Activated CD4-positive, CD25-positive, alpha-beta regulatory T cell (primary cell): ENCODE measurements around the gene IFIT1.
"Not testable (repeated sequence)": the region's sequence is repeated elsewhere in the genome, so short reads cannot be mapped to it uniquely, and the experiment has no call there.

Experiments used
- DNase-seq, 4 experiments: peaks; one replicate each; lab custom pipeline; 2025; lab: John Stamatoyannopoulos, UW

The IFIT1 gene

DNA sequence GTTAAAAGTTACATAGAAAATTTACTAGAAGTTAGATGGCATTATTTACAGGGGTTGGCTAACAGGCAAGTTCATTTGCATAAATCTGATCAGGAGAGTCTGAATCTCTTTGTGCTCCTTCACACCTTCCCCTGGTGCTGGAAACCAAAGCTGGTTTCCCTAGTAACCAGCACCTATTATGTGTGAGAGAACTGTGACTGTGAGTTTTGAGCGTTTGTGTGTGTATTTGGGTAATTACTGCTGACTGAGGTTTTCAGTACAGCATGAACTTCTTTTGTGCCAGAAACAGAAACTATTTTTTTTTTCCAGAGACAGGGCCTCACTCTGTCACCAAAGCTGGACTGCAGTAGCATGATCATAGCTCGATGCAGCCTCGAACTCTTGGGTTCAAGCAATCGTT lies 24.9 kb upstream of the IFIT1 start:
- no peak for DNase-seq

- no peak for DNase-seq
These were observed 24.3 kb upstream of the IFIT1 start for GRCh38 chr10:89368129-89368528.

DNA sequence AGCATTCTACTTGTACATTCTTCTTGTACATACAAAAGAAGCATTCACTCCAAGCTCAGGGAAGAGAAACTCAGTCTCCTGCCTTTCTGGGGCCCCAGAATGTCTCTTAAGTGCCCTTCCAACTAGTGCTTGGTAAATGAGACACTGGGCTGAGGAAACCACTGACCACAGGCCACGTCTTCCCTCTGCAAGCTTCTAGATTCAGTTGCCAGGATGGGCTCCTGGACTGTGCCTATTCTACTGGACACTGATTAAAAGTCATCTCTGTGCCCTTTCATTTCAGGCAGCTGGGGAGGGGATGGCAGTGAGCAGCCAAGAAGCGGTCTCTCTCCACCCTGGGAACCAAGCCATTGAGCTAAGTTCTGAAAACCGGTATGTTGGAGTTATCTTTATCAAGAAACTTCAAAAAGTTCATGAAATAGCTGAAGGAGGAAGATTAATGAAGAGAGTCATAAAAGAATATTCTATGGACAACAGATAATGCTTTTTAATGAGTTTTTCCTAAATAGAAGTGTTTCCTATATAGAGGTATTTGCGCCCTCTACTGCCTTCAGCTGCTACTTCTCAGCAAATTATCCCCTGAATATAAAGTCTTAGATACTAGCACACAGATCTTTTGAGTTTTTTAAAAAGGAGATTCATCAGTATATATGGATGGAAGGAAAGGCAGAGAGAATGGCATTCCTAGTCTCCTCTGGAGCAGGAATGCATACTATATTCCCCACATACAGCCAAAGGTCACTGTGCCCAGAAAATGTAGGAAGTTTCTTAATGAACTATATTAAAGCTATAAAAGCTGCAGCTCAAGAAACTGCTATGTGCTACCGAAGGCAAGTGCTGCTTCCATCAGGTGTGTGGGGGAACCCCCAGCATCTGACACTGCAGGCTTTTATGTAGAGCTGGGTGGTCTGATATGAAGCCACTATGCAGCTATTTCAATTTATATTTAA lies 23.0 kb upstream of the IFIT1 start:
- no peak for DNase-seq

DNA sequence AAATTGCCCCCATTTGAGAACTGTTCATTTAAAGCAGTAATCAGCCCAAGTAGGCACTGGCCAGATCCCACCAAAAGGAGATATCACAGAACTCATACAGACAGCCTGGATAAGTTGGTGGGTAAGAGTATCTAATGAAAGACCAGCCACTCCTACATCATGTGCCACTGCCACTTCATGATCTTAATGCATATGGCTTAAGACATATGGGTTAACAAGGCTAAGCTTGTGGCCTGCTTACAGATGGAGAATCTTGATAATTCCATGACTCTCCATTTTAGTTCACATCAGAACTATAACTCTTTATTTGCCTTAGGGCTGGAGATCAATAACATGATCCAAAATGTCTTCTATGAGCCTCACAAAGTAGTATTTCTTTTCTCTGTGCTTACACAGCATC lies 21.3 kb upstream of the IFIT1 start:
- no peak for DNase-seq

- DNase-seq = no peak
These were observed 20.4 kb upstream of the IFIT1 start for GRCh38 chr10:89371987-89372386.

DNA sequence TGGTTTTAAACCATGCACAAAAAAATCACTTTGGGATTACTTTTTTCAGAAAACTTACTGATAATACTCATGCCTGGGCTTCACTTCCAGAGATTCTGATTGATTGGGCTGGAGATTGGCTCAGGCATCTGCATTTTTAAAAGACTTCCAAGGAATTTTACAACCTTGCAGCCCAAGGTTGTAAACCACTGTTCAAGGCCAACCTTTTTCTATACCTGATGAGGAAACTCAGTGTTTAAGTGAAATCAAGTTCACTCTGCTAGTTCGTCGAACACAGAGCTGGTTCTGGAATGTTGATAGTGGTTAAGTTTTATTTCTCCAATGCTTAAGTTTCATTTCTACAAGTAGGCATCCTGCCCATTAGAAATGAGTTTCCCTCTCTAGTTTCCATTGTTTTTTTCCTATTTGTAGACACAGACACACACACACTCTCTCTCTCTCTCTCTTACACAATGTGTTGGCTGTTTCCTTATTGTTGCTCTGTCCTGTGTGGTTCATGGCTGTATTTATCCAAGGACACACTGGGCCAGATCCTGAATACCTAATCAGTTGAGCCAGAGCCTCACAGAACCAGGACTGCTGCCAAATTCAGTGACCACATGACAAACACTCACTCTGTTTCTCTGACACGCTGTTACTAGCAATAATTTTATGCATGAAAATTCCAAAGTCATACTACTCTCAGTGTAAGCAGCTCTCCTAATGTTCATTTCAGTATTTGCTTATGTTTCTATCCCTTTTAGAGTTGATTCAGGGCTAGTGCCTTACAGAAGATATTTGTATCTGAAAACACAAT lies 18.3 kb upstream of the IFIT1 start:
- no peak for DNase-seq

DNA sequence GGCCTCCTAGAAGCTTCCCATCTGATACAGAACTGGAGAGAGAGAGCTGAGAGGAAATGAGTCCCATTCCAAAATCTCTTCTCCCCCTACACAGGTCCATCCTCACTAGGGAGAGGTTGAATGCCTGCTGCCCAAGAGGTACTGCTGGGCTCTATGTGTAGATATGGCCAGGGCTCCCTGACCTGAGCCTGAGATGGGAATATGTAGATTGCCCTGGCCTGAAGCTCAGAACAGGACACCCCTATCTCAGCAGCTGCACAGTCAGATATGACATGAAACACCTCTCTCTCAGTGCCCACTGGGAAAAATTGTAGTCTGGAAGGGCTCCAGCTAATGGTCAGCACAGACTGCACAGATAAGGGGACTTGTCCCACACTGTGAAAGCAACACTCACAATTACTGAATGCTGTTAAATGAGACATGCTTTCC lies 17.7 kb upstream of the IFIT1 start:
- DNase-seq = no peak

- DNase-seq = no peak
These were observed 14.5 kb upstream of the IFIT1 start, which contains the start of gene IFIT1B for GRCh38 chr10:89377705-89378637. TSS of gene IFIT1B (plus strand) at chr10:89378056. CDS start at chr10:89378136, 80 bp downstream.

DNA sequence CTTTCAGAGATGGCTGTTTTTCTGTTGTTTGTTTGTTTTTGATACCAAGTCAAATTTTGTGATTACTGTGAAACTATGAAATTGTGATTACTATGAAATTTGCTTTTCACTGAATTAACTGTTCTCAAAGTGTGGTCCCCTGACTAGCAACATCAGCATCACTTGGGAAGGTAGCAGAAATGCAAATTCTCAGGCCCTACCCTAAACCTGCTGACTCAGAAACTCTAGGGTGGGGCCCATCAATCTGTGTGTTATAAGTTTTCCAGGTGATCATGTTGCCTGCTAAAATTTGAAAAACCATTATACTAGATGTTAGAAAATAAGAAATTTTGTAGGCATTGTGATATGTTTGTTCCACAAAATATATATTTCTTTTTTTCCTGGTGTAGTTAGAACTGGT lies 13.3 kb upstream of the IFIT1 start:
- no peak for DNase-seq

GRCh38 chr10:89382757-89383156 lies 9.7 kb upstream of the IFIT1 start:
- DNase-seq = no peak

DNA sequence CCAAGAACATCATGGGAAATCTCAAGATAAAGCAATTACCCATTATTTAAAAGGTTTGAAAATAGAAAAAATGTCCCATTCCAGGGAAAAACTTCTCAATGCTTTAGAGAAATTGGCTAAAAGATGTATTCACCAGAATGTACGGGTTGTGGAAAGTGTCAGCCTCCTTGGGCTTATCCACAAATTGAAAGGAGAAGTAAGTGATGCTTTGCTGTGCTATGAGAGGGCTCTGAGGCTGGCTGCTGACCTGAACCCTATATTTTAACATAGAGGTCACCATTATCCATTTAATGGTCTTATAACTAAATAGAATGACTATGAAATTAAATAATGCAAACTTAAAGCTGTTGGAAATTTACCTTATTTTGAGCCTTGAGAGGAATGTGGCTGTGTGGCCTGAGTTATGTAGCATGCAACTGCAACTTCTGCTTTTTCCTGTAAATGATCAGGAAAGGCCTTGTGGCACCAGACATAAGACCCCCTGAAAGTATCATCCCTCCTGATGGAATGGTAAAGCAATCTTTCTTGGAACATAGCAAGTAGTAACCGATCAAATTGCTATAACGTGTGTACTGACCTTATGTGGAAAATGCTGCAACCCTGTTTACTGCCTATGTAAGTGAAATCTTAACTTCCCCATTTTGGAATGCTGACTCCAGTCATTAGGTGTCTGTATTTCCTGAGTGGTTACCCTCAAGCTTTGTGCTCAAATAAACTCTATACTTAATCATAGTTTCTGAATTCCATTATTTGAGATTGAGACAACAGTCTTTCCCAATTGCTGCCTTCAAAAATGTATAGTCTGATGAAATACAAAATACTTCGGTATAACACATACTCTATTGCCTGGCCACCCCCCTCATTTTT lies 7.7 kb upstream of the IFIT1 start:
- no peak for DNase-seq

- no peak for DNase-seq
These were observed 3.6 kb upstream of the IFIT1 start for GRCh38 chr10:89388806-89389205.

- no peak for DNase-seq
These were observed 3.2 kb upstream of the IFIT1 start for GRCh38 chr10:89389254-89389653.

GRCh38 chr10:89390476-89391225 lies 1.8 kb upstream of the IFIT1 start:
- no peak for DNase-seq

DNA sequence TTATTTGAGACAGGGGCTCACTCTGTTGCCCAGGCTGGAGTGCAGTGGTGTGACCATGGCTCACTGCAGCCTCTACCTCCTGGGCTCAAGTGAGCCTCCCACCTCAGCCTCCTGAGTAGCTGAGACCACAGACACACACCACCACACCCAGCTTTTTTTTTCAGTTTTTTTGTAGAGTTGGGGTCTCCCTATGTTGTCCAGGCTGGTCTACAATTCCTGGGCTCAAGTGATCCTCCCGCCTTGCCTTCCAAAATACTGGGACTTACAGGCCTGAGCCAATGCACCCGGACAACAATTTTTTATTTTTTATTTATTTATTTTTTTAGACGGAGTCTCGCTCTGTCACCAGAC lies 1.2 kb upstream of the IFIT1 start:
- DNase-seq = not testable (repeated sequence)

DNA sequence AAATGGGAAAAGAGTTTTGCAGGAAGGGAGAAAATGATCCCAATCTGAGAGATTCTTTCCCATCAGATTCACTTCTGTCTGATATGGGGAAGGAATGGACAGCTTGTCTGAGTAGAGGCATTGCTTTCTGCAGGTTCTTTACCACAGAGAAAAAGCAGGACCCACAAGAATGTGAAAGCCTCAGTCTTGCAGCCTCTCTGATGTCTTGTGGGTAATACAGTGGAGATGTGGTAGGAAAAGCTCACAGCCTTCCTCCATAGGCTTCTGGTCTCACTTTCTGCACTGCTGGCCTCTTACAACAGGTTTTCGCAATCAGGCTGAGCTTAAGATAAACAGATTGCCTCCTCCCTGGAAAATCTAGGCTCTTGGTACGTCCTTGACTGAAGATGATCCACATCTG lies 551 bp downstream of the IFIT1 start:
- DNase-seq = no peak

- no peak for DNase-seq
These were observed 1.5 kb downstream of the IFIT1 start for GRCh38 chr10:89393898-89394297.

- DNase-seq = no peak
These were observed 2.7 kb downstream of the IFIT1 start for GRCh38 chr10:89395141-89395540.

DNA sequence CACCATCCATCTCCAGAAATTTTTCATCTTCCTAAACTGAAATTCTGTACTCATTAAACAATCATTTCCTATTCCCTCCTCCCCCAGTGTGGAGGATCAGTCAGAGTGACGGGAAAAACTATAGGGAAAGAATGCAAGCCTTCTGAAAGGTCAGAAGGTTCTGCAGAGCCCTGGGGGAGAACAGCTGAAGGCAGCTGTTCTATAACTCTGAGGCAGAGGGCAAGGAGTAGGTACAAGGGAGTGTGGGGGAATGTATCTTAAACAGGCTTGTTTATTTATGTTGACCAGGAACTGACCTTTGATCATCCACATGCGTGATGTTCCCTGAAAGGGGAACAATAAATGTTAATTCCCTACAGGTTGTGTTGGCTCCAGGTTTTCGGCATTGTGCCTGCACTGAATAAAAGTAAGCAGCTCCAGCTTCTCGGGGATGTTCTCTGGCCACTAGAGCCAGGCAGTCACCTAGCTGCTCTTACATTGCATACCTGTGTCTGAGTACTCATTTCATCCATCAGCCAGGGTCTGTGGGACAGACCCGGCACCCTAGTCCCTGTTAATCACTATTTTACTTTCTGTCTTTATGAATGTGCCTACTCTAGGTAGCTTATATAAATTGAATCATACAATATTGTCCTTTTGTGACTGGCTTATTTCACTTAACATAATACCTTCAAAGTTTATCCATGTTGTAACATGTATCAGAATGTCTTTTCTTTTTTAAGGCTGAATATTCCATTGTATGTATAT lies 5.8 kb downstream of the IFIT1 start:
- DNase-seq = no peak

DNA sequence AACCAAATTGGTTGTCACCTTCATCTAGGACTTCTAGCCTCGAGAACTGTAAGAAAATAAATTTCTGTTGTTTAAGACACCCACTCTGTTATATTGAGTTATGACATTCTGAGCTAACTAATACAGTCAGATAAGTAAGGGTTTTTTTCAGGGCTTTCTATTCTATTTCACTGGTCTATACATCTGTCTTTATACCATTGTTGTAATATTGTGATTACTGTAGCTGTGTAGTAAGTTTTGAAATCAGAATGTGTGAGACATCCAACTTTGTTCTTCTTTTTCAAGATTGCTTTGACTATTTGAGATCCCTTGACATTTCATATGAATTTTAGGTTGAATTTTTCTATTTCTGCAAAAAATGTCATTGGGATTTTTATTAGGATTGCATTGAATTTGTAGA lies 7.5 kb downstream of the IFIT1 start:
- no peak for DNase-seq
